ENCODE data around the gene EIF3B. TPM values are rescaled to one million over a fixed set of nuclear protein-coding genes. Genes with fewer than 3 reads are reported as not detected.

Gene EIF3B
- total and polyA plus RNA-seq, 9 of the 15 experiments (the other 6 are each of a cell fraction or from before 2014, with no cell fraction given), result 25.9 to 494 (median 357) TPM

- TF ChIP-seq BHLHE40 (IDR thresholded peaks at IDR 0.05; ENCODE audit: low read length) (peak; percentile 85), CEBPZ (IDR thresholded peaks at IDR 0.05; ENCODE audit: borderline replicate concordance, low read depth, low read length) (no peak), THAP12 (CRISPR knock-in tag; IDR thresholded peaks at IDR 0.05) (no peak; the same call in 1 of the 2 replicates), RFX5 (IDR thresholded peaks at IDR 0.05; ENCODE audit: low read depth, low read length) (no peak), ZNF592 (IDR thresholded peaks at IDR 0.05) (0 out of 2 replicates have a peak, but pooled peaks have one; percentile 22), PHF8 (IDR thresholded peaks at IDR 0.05; ENCODE audit: borderline replicate concordance, low read length) (no peak), NFATC3 (IDR thresholded peaks at IDR 0.05) (no peak), ZNF75A (CRISPR knock-in tag; IDR thresholded peaks at IDR 0.05) (no peak), TCFL5 (CRISPR knock-in tag; conservative IDR thresholded peaks at IDR 0.05) (no peak), CBX2 (IDR thresholded peaks at IDR 0.05; ENCODE audit: insufficient read depth, low read length, poor library complexity, severe bottlenecking) (no peak), ZNF282 (CRISPR knock-in tag; IDR thresholded peaks at IDR 0.05) (no peak), PATZ1 (CRISPR knock-in tag; IDR thresholded peaks at IDR 0.05; ENCODE audit: borderline replicate concordance) (no peak), IFI16 (CRISPR knock-in tag; IDR thresholded peaks at IDR 0.05) (no peak), ZNF644 (tag; IDR thresholded peaks at IDR 0.05; ENCODE audit: low read depth) (no peak), NUFIP1 (IDR thresholded peaks at IDR 0.05; ENCODE audit: partially characterized antibody) (peak; percentile 94)
Observed at GRCh38 chr7:2354186-2354938, at the start of gene EIF3B (continued).

Measured in K562 (cell line).